HG02610 (cell line): Measurements from ENCODE around the gene CDT1.

ENCODE experiments used
- ATAC-seq: cut with Tn5 transposase; IDR thresholded peaks from one replicate; pipeline ENCODE4 v1.9.1; 2021; ENCODE audit warnings: mild to moderate bottlenecking, moderate library complexity; ENCODE audit not compliant: unreplicated experiment

CDT1 gene

DNA sequence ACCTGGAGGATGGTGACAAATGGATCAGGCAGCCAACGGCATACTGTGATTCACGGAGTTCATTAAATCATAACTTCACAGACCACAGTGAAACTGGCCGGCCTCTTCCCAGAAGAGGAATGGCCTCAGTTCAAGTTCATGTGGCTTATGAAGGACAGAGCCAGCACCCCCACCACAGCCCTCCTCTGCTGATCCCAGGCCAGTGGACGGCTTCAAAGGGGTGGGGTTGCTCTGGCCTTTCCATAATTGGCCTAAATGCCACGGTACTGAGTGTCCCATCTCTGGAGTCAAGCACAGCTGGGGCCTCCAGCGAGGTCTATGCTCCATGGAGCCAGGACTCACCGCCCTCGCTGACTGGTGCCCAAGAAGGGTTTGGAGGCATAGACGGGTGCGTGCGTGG is 31.8 kb downstream of the CDT1 start:
- ATAC-seq: no peak

DNA sequence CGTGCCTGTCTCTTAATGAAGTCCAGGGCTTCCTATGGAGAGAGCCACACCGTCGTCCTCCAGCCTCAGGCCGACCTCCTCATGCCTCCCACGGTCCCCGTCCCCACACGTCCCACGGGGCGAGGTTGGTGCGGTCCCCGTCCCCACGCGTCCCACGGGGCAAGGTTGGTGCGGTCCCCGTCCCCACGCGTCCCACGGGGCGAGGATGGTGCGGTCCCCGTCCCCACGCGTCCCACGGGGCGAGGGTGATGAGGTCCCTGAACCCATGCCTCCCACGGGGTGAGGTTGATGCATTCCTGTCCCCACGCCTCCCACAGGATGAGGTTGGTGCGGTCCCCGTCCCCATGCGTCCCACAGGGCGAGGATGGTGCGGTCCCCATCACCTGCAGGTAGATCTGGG is 32.2 kb downstream of the CDT1 start:
- no peak for ATAC-seq

DNA sequence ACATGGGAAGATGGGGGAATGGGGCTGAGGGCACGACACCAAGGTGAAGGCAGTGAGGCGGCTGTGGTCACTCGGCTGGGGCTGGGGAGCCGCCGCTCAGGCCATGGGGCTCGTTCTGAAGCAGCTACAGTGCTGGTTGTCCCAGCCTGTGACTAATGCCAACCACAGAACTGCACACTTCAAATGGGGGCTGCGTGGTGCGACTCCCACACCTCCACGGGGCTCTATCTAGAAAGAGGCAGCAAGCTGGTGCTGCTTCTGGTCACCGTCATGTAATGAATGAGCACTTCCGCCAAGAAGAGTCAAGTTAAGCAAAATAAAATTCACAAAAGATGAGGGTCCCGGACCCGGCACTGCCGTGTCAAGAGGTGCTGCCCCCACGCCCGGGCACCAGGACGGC is 33.2 kb downstream of the CDT1 start:
- no peak for ATAC-seq

DNA sequence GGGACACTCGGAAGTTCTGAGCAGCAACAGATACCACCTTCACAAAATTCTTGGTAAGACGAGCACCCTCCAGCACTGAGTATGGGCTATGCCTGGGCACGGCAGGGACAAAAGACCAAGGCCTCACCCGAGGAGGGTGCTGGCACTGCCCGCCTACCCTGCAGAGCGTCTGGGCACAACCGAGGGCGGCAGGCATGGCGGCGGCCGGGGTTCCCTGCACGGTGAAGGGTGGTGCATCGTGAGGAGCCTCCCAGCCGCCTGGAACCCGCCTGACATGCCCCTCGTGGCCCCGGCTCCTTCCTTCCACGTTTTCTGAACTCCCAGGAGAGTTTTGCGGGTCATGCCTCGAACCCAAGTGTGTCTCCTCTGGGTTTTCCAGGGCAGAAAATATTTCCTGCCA is 34.2 kb downstream of the CDT1 start:
- no peak for ATAC-seq

DNA sequence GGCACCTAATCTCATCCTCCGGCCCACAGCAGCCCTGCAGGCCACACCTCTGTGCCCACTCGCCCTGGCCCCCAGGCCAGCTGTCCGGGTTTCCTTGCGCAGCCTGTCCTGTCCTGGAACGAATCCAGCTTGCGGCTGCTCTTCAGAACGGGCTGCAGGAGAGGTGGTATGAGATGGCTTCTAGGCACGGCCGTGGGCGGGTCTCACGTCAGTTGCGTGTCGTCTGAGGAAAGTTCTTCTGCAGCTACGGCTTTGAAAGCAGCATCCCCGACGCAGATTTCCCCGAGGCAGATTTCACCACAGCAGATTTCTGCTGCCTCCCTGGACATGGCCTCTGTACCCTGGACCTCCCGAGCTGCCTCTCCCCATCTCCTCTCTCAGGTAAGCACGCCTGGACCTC is 35.0 kb downstream of the CDT1 start:
- no peak for ATAC-seq

DNA sequence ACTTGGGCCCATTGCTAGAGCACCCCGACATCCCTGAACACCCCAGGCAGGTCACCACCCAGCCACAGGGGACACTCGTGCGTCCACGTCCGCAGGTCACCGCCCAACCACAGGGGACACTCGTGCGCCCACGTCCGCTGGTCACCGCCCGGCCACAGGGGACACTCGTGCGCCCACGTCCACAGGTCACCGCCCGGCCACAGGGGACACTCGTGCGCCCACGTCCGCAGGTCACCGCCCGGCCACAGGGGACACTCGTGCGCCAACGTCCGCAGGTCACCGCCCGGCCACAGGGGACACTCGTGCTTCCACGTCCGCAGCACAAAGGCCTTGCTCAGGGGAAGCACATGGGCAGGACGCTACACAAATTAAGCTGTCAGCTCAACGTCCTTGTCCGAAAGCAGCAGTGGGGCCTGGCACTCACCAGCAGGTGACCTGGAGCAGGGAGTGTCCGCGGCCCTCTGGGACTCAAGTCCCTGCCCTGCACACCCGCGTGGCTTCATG is 35.5 kb downstream of the CDT1 start:
- ATAC-seq: no peak

DNA sequence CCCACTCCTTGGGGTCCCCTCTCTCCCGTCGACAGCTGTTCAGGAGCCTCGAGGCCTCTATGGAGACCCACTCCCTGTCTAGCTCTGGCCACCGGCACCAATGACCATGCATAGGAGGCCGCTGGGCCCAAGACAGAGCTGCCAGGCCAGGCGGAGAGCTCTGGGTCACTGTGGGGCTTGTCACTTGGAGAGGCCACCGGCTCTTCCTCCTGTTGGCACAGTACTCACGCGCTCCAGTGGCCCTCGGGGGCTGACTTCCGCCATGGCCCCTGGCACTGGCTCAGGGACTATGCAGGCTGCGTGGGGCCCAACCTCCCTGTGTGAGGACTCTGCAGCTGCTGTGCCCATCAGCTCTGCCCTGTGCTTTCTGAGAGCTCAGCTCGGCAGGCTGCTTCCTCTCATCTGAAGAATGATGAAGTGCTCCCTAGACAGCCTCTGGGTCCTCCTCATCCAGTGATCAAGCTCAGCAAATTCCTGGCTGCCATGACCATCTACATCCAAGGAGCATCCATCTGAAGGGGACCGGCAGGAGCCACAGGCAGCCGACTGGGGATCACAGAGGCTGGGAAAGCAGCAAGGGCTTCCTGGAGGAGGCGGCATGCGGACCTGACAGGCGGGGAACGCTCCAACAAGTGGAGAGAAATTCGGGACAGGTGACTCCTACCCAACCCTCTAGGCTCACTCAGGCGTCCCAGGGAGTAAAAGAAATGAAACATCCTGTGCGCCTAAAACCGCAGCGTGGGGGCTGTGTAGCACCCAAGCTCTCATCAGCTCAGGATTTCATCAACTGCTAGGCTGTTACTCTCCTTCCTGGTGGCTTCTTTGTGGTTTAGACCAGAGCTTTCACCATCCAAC is 36.4 kb downstream of the CDT1 start:
- ATAC-seq: no peak

DNA sequence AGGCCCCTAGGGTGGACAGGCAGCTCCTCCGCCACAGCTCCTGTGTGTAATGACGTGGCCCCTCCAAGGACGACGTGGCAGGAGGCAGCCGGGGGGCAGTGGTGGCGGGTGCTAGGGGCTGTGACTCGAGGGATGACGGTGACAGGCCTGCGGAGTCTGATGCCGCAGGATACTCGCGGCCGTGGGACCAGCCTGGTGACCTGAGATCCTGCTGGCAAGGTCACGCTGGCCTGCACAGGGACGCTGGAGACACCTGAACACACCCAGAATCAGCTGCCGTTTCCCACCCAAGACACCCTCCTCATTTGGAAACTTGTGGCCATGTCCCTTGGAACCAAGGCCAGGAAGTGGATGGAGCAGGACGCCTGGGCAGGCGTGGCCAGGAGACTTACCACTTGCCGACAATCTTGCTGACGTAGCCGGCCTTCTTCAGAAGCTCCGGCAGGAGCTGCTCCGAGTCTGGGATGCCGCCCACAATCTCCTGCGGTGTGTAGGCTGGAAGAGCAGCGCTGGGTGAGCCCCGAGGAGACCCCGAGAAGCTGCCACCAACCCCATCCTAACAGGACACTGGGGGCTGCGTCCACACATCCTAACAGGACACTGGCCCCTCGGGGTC is 37.1 kb downstream of the CDT1 start:
- ATAC-seq: no peak

DNA sequence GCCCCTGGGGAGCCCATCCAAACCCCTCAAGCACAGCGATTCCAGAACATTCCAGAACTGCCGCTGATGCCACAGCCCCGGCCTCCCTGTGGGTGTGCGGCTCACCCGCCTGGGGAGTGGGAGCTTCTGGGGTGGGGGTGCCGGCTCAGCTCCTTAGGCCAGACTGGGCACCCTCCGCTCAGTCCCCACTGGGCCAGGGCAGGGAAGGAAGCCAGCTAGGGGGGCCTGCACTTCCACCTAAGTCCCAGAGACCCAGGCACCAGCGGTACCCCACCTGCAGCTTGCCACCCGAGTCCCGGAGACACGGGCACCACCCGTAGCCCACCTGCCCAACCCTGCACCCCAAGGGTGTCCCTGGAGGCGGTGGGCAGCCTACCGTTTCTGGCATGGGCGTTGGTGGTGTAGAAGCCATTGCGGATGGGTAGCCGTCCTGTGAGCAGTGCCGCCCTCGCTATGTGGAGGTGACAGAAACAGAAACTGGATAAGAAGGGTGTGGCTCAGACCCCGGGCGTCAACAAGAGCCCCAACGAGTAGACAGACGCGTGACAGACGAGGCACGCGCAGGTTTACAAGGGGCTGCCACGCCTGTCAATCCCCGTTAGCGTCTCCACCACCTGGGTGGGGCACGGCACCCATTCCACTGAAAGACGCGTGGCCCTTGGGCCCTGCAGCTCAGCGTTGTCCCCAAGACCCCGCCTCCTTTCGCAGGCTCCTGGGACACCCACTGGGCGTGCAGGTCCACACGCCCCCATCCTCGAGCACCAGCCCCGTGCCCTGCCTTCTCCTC is 38.1 kb downstream of the CDT1 start:
- no peak for ATAC-seq

DNA sequence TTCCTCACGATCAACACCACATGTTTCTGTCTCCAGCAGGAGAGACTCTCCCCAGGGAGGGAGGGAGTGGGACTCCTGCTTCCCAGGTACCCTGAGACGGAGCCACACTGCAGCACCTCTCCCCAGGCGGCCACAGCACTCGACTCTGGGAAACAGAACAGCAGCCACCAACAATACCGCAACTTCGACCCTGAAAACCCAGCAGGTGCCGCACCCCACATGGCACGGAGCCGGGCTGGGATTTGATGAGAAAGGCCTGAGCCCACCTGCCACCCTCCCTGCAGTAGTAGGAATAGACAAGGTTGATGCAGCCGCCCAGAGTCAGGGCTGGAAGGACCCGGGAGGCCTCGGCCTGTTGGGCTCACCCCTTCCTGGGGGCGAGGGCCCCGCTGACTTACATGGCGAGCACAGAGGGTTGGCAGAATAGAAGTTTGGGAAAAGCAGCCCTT is 38.7 kb downstream of the CDT1 start:
- ATAC-seq: no peak

DNA sequence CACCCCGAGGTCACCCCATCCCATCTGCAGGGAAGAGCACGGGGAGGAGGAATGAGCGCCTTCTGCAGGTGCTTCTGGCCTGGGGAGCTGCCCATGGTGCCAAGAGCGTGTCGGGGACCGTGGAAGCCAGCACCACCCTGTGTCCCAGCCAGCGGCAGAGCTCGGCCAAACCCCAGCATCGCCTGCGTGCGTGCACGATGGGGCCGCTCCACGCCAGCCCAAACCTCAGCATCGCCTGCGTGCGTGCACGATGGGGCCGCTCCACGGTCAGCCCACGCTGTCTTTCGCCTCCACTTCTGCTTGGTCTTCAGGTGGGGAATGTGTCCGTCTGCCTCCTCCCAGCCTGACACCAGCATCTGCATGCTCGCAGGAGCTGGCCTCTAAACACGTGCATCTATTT is 39.2 kb downstream of the CDT1 start:
- ATAC-seq: no peak

DNA sequence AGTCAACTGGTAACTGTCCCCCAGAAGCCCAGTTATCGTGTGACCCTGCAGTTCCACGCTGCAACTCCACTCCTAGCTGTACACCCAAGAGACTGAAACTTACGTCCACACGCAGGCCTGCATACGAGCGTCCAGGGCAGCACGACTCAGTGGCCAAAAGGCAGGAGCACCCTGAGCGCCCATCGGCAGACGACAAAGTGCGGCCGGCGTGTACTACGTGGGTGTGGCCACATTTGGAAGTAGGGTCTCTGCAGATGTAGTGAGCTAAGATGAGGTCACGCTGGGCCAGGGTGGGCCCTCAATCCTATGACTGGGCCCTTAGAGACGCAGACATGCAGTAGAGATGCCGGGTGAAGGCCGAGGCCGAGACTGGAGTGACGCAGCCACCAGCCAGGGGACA is 39.7 kb downstream of the CDT1 start:
- ATAC-seq: no peak

DNA sequence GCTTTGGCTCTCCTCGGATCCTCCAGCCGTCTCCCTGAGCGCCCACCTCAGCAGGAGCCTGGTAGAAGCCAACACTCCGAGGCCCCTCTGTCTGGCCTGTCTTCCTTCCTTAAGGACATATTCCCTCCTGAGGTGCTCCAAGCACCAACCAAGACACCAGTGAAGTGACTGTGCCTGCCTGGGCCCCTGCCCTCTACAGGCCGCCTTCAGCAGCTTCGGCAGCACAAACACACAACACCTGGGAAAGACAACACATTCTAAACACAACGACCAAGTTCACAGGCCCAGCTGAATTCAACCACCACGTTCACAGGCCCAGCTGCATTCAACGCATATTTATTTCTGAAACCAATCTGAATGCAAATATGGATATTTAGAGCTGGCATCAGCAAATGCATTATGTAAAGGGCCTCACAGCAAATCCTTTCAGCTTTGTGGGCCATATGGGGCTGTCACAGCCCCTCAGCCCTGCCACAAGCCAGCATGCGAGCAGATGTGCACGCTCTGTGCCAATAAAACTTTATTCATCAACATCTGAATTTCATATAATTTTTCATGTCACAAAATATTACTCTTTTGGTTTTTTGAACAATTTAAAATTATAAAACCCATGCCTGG is 40.9 kb downstream of the CDT1 start:
- no peak for ATAC-seq

DNA sequence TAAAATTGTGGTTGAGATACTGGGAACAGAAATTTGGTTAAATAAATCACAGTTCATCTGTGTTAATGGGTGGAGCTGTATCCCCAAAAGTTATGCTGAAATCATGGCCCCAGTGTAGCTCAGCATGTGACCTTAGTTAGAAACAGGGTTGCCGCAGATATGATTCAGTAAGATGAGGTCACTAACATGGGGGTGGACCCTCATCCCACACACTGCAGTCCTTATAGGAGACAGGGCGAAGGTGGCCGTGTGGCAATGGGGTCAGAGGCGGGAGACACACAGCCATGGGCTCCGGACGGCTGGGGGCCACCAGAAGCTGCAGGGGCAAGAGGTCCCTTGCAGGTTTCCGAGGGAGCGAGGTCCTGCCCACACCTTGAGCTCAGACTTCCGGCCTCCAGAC is 42.5 kb downstream of the CDT1 start:
- no peak for ATAC-seq

DNA sequence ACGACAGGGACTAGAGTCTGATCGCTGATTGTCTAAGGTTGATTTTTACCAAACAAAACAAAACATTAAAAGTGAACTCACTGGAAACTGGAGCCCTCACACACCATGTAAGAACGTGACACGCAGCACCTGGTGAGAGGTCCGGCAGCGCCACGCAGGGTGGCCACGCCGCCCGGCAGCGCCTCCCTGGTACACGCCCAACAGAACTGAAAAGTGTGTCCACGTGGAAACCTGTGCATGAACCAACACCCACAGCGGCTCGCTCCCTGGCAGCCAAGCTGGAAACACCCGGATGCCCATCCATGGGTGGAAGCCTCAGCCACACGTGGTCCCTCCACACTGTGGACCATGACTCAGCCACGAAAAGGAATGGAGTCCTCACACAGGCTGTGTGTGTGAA is 44.1 kb downstream of the CDT1 start:
- ATAC-seq: no peak

DNA sequence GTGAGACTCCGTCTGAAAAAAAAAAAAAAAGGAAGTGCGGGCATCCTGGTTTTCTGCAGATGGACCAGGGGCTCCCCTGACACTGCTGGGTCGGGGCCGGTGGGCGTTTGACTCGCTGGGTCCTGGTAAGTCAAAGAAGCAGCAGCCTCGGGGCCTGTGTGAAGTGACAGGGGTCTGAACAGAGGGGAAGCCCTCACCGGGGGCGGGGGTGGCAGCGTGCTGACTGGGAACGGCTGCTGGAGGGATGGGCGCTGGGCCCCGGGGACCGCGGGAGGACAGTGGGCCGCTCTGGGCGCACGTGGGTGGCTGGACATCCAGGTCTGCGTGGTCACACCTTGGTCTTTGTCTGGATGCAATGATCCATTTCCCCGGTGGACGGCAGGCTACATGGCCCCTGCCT is 45.0 kb downstream of the CDT1 start:
- ATAC-seq: no peak

DNA sequence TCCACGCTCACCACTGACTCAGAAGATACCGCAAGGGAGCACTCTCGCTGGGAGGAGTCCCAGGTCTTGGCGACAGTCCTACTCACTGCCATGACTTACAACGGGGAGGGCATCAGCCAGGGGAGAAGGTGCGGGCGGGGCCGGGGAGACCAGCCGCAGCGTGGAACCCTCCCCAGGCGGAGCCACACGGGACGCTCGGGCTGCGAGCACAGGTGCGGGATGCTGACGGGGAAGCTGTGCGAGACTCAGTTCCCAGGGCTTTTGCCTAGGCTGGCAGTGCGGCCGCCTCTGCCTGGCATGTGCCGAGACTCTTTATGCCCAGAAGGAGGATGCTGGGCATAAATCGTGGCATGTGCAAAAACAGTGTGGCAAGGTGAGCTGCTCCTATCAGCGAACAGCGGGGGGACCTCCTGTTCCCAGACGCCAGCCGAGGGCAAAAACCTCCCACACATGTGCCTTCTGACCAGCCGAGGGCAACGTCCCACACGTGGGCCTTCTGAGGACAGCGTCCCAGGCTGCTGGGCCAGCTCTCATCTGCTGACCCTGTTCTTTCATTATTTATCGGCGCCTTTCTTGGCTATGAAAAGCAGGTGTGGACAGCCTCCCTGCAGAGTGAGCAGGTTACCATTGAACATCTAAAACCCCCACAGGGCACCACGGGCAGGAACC is 47.1 kb downstream of the CDT1 start:
- ATAC-seq: no peak

DNA sequence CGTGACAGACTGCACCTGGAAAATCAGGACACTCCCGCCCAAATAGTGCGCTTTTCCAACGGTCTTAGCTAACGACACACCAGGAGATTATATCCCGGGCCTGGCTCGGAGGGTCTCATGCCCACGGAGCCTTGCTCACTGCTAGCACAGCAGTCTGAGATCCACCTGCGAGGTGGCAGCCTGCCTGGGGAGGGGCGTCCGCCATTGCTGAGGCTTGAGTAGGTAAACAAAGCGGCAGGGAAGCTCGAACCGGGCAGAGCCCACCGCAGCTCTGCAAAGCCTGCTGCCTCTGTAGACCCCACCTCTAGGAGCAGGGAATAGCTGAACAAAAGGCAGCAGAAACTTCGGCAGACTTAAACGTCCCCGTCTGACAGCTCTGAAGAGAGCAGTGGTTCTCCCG is 48.0 kb downstream of the CDT1 start:
- no peak for ATAC-seq

DNA sequence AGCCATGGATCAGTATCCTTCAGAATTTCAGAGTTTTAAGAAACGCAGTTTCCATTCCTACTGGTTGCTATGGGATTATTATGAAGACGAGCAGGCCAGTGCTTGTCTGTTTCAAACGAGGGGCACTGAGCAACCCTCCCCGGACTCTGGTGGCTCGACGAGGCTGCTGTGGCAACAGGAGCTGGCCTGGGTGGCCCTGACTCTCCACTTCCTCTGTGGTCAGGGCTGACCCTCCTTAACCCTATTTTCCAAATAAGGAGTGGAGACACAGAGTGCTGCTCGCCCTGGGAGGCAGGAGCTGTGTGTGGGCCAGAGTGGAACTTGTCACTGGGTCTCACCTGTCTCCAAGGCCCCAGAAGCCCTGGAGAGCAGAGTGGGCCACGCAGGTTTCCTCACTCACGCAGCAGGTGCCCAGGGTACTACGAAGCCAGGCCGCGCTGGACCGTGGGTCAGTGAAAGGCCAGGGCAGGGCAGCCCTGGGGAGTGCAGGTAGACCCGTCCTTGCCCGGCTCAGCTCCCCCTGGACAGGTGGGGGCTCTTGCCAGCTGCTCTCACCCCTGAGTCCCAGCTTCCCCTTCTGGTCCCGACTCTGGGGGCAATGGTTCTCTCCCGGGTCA is 49.8 kb downstream of the CDT1 start:
- ATAC-seq: no peak
